Activated CD4-positive, alpha-beta T cell treated with anti-CD3 and anti-CD28 coated beads for 1 hour (primary cell): ENCODE data around the gene MSI2.

Source experiments
- DNase-seq: peaks from one replicate; pipeline ENCODE4 v3.0.0-alpha.2; 2020

The MSI2 gene

DNA sequence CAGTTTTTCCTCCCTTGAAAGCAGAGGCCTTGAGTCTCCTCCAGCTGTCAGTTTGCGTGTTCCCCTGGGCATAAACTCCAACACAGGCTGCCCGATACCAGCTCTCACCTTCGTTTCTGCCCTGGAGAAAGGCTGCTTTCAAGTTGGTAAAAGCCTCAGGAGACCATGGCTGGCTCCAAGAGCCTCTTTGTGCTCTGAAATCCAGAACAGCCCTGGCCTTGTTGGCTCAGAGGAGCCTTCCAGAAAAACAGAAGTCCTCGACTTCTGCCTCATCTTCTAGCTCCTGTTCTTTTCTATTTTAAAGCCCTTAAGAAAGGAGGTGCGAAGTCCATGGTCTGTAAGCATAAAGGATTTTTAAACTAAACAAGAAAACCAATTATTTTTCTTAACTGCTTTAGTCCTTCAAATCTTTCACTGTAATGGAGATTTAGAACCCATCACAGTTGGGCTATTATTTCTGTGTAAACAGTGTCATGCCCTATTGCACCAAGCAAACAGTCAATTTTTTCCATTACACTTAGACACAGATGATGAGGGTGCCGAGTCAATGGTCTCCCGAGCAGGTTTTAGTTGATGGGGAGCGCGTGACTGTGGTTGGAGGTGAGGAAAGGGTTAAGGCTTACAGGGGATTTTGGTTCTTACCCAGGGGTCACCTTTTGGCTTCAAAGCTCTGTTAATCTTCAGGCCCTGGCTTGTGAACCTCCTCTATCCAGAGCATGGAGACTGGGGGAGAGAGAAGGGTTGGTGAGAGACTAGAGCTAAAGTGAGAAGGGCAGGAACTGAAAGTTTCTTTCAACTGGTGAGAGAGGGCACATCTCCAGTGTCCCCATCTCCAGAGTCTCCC is 212.8 kb downstream of the MSI2 start:
- no peak for DNase-seq

DNA sequence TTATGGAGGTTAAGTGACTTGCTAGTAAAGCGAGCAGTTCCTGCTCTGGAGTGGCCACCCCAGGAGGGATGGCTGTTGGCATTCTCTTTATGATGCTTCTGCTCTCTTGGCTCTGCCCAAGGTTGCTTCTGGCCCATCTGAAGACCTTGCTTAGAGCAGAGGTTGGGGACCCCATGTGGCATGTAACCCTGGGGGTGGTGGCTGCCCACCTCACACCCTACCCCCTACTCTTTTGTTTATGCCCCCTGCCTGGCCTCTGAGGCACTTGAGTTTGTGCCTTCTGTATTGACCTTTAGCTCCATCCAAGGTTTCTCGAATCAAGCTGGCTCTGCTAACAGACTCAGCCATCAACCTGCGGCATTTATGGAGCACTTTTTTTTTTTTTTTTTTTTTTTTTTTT is 214.6 kb downstream of the MSI2 start:
- no peak for DNase-seq

DNA sequence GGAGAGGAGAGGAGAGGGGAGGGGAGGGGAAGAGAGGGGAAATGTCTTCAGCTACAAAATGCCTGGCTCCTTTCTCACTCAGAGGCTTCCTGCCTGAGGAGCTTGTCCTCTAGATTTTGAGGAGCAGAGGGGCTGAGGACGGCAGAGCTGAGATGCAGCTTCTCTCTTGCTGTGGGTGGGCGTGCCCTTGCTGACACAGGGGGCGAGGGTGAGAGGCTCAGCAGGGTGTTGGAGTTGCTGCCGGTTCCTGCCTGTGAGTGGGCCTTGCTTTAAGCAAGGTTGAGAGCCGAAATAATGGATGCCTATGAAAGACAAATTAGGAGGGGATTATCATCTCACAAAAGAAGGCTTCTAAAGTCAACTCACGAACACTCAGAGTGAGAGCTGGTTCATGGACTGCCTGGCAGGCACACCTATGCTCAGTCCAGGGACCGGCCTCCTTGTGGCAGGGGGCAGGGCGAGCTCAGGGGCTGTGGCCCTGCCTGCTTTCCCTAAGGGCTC is 215.6 kb downstream of the MSI2 start:
- DNase-seq, result no peak

DNA sequence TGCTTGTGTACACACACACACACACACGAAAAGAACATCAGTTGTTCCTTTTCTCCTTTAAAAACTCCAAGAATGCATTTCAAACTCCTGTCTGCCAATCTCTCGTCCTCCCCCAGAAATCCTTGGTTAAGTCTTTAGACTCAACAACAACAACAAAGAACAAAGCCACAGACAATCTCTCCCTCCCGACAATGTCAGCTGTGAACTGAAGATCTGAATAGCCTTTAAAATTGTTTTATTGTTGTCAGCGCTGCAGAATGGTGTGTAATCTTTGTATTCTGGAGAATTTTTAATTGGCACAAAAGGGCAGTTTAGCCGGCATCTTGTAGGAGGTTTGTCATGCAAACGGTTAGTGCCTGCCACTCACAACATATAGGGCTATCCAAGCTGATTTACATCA is 219.5 kb downstream of the MSI2 start:
- DNase-seq, result no peak

DNA sequence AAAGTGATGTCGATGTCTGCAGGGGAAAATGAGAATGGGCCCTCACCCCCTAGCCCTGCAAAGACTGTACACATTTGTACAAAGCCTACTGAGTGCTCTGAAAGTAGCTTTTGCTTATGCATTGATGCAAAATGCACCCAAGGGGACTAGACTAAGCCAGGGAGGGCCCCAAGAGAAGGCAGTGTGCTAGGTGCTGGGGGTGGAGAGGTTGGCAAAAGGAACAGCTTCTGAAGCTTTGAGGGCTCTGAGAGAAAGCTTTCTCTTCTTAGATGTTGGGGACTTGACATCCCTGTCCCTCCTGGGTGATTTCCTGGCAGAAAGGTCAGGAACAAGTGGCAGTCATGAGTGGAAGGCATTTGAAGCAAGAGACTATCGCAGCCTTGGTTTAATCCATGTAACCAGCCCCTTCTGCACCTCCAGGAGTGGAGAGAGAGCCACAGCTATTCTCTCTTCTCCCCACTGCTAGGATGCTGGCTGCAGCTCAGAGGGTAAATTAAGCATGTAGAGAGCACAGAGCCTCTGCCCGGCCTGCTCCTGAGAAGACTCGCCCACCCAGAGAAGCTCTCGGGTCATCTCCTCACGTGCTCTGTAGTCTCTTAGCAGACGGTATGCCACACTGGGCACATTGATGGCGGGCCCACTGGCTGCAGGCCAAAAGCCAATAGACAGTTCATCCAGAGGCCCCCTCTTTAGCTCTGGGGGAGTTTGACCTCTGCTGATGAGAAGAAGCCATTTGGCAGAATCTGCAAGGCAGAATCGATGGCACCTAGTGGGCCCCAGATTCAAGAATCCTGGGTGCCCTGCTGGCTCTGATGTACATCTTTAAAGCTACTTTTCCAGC is 221.4 kb downstream of the MSI2 start:
- no peak for DNase-seq

DNA sequence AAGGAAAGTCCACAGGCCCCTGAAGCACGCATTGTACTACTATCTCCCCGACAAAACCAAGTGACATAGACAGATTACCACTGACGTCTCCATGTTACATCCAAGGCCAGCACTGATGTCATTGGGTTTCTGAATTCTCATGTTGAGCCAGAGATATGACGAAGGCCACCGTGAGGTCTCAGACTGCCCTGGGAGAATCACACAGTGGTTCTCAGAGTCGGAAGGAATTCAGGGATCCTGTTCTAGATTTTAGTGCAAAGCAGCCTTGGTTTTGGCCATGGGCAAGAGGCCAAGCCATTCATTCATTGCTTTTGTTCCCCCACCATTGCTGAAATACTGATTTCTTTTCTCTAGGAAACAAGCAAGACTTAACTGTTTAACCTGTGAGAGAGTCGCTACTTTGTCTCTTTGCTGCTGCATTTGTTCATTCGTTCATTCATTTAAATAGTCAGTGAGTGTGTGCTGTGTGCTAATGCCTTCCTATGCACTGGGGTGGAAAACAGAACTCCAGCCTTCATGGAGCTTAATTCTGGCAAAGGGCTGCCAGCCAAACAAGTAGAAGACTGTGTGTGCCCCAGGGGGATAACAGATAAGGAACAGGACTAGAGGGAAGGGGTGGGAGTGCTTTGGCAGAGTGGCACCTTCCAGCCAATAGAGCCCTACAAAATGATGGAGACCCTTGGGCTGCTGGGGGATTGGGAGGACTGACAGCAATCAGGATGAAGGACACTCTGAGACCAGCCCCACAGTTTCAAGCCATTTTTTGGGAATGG is 222.3 kb downstream of the MSI2 start:
- DNase-seq, result no peak

DNA sequence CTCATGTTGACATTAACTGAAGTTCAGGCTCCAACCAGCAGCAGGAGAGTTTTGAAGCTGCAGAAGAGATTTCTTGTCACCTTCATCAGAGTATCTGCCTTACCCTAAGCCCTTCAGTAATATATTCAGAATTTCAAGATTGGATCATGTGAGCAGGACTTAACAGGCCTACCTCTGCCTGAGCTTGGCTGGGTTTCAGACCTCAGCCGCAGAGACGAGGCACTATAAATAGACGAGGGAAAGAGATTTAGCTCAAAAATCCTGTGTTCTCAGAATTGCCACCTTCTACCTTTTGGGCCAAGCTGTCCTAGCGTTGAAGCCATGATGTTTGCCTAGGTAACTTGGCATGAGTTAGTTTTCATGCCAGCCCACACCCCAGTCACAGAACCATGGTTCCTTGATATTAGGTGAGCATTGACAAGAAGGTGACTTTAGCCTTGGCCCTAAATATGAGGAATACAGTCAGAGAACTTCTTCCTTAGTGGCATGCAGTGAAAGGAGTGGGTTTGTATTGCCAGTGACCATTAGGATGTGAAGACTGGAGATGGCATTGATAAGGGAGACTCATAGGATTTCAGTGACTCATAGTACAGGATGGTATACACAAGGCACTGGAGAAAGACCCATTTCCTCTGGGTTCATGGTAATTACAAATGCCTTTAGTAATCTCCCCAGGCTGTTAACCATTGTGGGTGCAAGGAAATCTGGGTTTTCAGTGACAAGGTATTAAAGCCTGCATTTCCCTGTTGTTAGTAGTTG is 224.3 kb downstream of the MSI2 start:
- DNase-seq, result no peak

DNA sequence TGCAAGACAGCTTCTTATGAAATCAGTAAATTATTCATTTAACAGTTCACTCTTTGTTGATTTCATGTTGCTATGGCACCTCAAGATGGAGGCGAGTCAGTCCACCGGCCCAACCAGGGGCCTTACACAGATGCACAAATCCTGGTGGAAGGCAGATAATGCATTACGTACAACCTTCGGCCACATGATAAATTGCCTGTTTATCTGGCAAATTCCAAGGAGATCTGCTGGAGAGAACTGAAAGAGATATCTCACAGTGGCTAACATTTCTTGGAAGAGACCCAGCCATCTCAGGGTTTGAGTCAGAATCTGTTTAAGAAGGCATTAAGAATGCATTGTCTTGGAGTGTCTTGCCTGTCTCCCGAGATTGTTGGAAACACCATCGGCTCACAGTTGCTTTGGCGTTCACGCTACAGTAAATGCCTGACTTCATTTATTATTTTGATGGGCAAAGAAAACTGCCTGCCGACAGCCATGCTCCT is 225.6 kb downstream of the MSI2 start:
- DNase-seq, result no peak

DNA sequence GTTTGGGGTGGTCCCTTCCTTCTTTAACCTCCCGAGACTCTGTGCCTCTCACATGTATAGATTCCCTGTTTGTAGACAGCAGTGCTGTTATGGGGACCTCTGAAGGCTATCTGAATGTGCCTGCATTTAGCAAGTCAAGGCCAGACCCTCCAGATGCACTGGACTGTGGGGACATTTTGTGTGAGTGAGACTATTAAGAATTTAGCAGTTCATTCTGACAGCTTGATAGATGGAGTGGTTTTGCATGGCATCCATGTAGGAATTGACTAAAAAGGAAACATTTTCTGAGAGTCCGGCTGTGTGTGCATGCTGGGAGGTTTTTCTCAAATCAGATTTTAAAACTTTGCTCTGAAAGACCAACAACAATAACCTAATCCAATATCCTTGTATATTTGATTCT is 226.3 kb downstream of the MSI2 start:
- DNase-seq, result no peak

DNA sequence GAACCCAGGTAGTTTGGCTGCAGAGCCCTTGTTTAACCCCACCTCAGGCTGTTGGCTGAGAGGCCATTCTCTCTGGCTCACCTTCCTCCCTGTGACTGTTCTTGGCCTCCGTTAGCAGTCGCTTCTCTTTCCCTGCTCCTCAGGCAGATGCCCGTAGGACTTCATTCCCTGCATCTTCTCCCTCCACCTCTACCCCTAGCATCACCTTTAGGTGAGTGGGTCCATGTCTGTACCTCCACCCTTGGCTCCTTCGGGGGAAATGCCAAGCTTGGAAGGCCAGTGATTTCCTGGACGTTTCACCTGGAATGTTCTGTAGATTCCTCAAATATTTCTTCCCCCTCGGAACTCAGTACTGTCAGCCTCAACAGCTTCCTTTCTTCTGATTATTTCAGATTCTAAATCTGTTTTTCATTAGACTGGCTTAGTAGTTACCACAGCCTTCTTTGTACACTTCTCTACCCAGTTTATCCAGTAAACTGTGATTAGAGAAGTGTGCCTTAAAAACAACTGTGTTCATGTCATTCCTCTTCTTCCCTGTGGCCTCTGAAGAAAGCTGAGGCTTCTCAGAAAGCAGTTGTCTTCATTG is 227.9 kb downstream of the MSI2 start:
- DNase-seq, result no peak

DNA sequence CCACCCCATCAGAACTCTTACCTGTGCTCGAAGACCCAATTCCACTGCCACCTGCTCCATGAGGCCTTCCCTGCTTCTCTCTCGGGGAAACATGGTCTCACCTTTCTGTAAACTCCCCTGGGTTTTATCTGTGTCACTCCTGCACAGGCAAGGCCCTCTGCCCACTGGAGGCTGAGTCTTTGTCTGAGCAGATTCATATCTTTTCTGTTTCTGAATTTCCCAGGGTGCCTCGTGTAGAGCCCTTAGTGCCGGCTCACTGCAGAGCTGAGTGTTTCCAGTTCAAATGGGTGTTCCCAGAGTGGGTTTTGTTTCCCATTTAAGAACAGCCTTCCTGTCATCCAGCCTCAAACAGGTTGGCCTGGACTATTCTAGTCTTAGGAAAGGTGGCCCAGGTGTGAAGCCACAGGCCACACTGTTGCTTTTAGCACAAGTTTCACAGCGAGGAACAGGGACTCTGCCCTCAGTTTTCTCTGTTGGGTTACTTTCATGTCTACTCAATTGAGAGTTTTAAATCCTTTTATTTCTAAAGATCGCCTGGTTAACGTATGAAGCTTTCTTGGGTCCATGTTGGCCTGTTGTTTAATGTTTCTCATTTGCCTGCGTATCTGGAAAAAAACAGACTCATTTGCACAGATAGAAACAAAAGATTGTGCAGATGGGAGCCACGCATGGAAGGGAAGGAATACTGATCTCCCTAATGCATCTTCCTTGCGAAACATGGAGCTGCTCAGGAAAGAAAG is 228.7 kb downstream of the MSI2 start:
- DNase-seq, result no peak

DNA sequence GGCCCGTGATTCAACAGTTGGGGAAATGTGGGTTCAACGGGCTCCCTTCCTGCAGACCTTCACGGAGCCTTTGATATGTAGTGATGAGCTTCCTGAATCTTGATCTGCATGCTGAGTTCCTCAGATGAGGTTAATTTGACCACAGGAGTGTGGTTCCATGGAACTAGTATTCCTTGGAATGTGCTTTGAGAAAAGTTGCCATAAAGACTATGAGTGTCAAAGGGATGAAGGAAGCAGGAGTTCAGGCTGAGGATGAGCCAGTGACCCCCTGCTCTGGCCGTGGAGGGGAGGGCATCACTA is 229.2 kb downstream of the MSI2 start:
- no peak for DNase-seq

DNA sequence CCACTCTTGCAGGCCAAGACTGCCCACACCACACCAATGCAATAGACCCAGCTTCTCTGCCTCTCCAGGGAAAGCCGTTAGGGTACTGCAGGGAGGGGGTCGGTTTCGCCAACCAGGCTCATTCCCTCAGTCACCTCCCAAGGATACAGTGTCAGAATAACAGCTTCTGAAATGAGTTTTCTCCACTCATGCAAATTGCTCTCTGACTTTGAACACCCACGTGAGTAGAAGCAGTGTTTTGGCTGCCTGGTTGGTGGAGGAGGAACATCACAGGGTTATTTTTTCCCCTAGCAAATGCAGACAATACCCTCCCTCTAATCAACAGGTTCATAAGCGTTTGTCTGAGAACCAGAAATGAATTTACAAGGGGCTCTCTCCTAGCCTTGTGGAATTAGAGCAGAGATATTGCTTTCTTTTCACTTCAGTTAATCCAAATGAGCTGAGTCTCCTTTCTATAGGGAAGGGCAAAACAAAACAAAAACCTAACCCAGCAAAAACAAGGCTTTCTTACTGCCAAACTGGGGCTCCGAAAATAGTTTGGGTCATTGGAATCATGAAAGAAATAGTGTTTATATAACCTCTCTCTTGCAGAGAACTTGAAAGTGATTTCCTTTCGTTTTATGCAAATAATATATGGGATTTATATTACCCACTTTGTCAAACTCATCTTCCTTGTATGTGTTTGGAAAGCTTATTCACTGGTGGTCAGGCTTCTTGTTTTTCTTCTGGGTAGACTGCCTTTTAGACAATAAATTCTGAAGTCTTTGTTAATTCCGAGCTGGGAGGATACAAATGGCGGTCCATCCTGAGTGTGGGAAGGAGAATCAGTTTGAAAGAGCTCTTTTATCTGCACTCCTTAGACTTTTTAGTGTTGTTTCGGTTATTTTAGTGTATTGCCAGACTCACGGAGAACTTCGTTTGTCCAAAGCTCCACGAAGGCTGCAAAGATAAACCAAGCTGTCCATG is 229.9 kb downstream of the MSI2 start:
- no peak for DNase-seq

DNA sequence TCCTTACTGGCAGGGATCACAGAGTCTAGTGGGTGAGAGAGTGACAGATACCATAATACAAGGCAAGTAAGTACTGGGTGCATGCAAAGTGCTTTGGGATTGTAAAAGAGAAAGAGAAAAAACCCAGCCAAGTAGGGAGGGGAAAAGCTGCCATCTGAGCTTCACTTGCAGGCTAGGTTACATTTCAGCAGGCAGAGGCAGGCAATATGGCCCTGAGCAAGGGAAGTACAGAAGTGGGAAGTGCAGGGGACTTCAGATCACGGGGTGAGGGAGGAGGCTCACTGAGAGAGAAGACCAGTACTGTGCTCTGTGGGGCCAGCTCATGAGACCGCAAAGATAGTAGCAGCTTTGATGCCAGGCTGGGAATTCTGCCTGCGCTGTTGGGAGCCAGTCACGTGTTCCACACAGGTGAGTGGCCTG is 230.6 kb downstream of the MSI2 start:
- DNase-seq, result no peak

DNA sequence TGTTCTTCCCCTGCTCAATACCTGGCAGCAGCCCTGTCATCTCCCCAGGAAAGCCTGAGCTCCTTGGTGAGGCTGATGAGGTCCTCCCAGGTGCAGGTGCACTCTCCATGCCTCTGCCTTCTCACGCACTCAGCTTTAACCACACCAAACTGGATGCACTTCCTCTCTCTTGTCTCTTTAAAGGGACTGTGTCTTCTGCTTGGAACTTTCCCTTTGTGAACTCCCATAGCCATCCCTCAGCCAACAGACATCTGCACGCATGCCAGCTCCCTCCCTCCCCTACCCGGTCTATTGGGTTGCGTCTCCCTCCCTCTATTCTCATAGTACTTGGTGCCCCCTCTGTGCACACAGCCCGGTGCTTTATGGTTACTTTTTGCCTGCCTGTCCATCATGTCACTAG is 231.2 kb downstream of the MSI2 start:
- no peak for DNase-seq

DNA sequence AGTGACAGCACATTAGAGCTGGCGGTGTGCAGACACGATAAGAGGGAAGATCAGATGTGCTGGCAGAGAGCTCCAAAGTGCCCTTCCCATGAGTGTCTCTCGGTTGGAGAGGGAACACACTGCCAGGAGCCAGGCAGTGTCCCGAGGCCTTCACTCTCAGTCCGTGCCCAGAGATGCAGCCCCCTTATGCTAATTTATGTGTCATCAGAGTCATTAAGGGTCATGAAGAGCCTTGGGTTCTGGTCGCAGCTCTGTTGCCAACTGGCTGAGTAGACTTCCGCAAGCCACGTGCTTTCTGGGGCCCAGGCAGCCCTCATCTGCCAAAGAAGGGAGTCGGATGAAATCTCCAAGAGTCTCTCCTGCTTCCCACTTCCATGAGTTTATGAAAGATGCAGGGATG is 232.5 kb downstream of the MSI2 start:
- no peak for DNase-seq

DNA sequence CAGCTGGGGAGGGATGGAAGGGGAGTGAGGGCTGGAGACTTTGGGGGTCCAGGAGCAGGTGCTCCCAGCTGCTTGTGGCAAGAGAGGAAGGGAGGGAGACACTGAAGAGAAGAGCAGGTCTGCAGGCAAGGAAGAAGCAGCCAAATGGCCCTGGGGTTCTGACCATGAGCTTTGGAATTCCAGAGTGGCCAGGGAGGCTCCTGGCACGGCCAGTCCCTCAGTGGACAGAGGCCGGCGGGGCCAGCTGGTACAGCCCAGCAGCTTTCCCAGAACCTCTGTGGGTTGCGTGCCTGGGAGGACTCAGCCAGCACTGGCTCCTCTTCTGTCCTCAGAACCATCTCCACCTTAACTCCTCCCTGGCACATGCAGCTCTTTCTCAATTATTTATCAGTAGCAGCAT is 233.0 kb downstream of the MSI2 start:
- DNase-seq, result no peak

DNA sequence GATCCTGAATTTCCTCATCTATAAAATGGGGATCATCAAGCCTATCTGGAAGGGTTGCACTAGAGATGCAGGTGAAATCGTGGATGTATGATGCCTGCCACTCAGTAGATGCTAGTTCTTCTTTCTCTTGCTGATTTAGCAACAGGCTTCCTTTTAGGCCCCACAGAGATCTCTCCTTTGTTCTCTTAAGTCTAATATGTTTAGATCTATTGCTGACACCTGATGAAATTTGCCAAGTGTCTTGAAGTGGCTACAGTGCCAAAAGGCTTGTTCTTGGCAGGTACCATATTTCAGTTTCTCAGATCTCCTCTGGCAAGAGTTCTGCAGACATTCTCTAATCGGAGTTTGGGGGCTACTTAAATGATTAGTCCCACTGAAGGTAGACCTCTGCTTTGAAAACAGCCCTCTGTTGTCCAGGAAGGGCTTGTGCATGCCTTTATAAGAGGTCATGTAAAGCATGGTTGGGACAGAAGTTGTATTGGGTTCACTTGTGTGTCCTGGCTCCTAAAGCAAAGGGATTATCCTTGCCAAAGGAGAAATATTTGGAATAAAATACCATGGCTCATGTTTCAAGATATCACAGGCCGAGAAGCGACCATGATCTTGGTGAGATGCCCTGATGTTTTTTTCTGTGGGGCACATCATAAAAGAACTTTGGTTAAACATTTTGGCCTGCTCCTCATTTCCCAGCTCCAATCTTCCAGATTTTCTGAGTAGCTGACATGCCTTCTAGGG is 234.0 kb downstream of the MSI2 start:
- no peak for DNase-seq

DNA sequence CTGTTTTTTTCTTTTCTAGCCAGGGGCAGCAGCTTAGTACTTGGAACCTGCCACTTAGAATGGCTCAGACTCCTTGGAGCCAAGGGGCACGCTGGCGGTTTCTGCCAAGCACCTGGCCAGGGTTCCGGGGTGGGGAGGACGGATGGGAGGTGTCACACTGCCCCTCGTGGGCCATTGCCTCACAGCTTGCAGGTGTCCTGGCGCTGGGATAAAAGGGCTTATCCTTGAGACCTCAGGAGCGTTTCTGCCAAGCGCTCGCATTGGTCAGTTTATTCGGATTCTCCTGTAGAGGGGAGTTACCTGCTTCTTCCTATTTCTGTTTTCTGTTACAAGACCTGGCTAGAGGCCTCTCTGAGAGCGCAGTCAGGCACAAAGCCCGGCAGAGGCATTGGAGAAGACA is 234.6 kb downstream of the MSI2 start:
- no peak for DNase-seq
